GM20000 (cell line): ENCODE results near the gene MRPL42.
A peak's percentile ranks its signal among the peaks of the same experiment; 100 is the strongest.

Source experiments
- DNase-seq: peaks from one replicate; pipeline ENCODE4 v3.0.0; 2012; ENCODE audit warnings: low spot score
- CTCF ChIP-seq: IDR thresholded peaks from 2 replicates; pipeline ENCODE4 v1.5.1; 2012; ENCODE audit warnings: mild to moderate bottlenecking, control low read depth; ENCODE audit errors: extremely low read depth, missing control alignments

The MRPL42 gene

GRCh38 chr12:93449277-93449676 is 18.0 kb upstream of the MRPL42 start:
- peak; percentile 36 for DNase-seq
- TF ChIP-seq CTCF, result no peak

- no peak for DNase-seq
- no peak for TF ChIP-seq CTCF
Observed at GRCh38 chr12:93451423-93452158, 15.7 kb upstream of the MRPL42 start.

GRCh38 chr12:93453633-93454032 is 13.7 kb upstream of the MRPL42 start:
- no peak for DNase-seq
- TF ChIP-seq CTCF, result no peak

- no peak for DNase-seq
- TF ChIP-seq CTCF, result no peak
Observed at GRCh38 chr12:93456077-93456476, 11.2 kb upstream of the MRPL42 start.

GRCh38 chr12:93459097-93459496 is 8.2 kb upstream of the MRPL42 start:
- no peak for TF ChIP-seq CTCF
- no peak for DNase-seq

- TF ChIP-seq CTCF, result no peak
- no peak for DNase-seq
Observed at GRCh38 chr12:93460003-93460402, 7.3 kb upstream of the MRPL42 start.

- no peak for TF ChIP-seq CTCF
- DNase-seq, result no peak
Observed at GRCh38 chr12:93460902-93461301, 6.4 kb upstream of the MRPL42 start.
